Myocyte (in vitro differentiated cells): Measurements from ENCODE around the gene MCU. TPM values are rescaled to one million over a fixed set of nuclear protein-coding genes. Genes with fewer than 3 reads are reported as not detected.
A peak's percentile ranks its signal among the peaks of the same experiment; 100 is the strongest.
"Not testable (repeated sequence)": the region's sequence is repeated elsewhere in the genome, so short reads cannot be mapped to it uniquely, and the experiment has no call there.

Experiments used
- DNase-seq: peaks from one replicate; pipeline ENCODE4 v3.0.0-alpha.2; 2012; ENCODE audit warnings: low read depth
- total RNA-seq: library from RNA; depleted of rRNA; stranded (reverse); fragments of >200 nt; gene quantifications from 2 replicates; pipeline ENCODE4 v1.2.3, GENCODE V29; 2014

Gene MCU
- total RNA-seq, 1 donor from 2014 or later: 160 TPM

DNA sequence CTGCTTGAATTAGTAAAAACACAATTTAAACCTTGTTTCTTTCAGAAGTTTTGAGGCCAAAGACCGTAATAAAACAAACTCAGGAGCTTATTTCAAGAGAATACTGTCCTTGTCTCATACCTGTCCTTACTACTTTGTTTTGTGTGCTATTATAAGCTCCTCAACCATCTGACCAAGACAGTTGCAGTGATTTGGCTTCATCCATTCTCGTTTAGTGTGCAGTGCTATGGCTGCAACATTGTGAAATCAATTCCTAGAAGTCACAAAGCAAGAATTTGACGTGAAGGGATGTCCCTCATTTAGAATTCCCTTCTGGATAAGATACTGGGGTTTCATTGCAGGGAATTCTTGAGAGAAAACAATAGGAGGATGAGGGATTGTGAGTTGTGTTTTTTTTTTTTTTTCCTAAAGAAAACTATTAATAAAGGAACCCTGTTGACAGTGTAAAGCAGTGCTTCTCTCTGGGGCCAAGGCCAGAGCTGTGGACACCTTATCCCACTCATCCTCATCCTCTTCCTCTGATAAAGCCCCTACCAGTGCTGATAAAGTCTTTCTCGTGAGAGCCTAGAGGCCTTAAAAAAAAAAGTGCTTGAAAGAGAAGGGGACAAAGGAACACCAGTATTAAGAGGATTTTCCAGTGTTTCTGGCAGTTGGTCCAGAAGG, 201.3 kb downstream of the MCU start, which contains the start of gene OIT3:
Gene OIT3 (plus strand): TSS at position 604 of the 663 bp plus-strand sequence. CDS start 60 bp downstream, outside the sequence.
- no peak for DNase-seq

DNA sequence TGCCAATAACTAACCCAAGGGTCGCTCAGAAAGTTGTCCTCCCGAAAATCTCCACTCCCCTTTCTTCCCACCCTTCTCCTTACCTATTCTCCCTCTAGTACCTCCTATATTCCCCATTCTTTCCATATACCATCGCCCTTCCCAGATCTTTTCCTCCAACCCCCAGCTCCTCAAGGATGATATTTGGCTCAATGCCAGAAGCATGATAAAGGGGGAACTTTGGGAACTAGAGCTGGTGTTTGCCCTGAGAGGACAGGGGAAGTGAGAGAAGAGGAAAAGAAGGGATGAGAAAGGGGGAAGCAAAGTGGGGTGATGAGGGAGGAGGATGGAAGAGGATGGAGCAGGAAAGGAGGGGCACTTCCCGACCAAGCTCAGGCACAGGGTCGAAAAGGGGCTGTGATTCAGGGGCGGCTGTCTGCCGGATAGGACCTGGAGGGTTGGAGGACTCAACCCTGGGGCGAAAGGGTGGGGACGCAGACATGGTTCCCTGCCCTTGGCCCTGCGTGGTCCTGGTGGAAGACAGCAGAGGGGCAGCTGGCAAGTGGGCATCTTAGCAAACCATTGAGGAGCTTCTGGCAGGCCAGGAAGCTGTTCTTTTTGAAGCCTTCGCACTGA, 203.4 kb downstream of the MCU start:
- DNase-seq: no peak

DNA sequence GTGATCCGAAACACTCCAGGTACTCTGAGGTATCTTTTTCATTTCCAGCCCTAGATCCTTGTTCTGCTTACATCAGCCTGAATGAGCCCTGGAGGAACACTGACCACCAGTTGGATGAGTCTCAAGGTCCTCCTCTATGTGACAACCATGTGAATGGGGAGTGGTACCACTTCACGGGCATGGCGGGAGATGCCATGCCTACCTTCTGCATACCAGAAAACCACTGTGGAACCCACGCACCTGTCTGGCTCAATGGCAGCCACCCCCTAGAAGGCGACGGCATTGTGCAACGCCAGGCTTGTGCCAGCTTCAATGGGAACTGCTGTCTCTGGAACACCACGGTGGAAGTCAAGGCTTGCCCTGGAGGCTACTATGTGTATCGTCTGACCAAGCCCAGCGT, 206.7 kb downstream of the MCU start:
- no peak for DNase-seq

DNA sequence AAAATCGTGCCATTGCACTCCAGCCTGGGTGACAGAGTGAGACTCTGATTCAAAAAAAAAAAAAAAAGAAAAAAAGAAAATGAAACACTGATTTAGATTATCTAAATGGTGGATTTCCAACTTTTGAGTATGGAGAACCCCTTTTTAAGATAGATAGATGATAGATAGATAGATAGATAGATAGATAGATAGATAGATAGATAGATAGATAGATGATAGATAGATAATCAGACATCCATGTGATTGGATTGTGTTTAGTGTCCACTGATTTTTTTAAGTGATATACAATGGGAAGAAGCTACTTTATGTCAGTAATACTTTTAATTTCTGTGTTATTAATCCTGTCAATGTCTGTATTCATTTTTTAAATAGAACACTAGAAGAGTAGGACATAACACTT, 207.6 kb downstream of the MCU start:
- DNase-seq: no peak

DNA sequence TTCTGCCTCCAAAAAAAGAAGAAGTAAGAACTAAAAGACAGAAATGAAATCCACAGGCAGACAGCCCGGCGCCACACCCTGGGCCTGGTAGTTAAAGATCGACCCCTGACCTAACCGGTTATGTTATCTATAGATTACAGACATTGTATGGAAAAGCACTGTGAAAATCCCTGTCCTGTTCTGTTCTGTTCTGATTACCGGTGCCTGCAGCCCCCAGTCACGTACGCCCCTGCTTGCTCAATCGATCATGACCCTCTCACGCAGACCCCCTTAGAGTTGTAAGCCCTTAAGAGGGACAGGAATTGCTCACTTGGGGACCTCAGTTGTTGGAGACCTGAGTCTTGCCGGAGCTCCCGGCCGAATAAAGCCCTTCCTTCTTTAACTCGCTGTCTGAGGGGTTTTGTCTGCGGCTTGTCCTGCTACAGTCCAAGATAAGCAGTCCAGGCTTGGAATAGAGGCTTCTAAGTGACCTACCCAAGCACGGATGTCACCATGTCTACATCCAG, 212.1 kb downstream of the MCU start:
- not testable (repeated sequence) for DNase-seq

DNA sequence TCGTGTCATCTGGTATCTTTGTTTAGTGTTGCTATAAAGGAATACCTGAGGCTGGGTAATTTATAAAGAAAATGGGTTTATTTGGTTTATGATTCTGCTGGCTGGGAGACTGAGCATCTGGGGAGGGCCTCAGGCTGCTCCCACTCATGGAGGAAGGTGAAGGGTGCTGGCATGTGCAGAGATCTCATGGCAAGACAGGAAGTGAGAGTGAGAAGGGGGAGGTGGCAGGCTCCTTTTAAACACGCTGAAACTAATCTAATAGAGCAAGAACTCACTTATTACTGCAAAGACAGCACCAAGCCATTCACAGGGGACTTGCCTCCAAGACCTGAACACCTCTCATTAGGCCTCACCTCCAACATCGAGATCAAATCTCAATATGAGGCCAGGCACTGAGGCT, 212.9 kb downstream of the MCU start:
- no peak for DNase-seq

DNA sequence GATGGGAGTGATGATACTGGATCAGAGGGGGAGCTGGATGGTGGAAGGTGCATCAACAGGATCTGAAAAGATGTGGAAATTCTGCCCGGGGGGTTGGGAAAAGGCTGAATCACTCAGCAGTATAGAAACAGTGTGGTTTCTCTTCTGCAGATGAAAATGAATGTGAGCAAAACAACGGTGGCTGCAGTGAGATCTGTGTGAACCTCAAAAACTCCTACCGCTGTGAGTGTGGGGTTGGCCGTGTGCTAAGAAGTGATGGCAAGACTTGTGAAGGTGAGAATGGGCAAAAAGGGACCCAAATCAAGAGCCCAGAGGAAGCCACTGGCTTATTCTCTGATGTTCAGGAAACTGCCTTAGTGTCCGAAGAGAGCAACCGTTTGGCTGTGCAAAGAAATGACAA, 214.5 kb downstream of the MCU start:
- no peak for DNase-seq

DNA sequence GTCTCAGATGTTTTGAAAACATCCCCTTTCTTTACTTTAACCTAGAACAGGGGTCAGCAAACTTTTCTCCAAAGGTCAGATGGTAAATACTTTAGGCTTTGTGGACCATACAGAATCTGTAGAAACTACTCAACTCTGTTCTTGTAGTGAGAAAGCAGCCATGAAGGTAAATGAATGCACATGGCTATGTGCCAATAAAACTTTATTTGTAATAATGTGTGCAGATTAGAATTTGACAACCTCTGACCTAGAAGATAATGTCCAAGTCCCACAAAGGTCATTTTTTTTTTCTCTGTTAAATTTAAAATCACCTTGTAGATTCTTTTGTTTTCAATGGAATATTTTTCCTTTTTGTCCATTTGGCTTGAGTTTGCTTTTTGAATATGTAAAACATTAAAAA, 218.8 kb downstream of the MCU start:
- DNase-seq: no peak

DNA sequence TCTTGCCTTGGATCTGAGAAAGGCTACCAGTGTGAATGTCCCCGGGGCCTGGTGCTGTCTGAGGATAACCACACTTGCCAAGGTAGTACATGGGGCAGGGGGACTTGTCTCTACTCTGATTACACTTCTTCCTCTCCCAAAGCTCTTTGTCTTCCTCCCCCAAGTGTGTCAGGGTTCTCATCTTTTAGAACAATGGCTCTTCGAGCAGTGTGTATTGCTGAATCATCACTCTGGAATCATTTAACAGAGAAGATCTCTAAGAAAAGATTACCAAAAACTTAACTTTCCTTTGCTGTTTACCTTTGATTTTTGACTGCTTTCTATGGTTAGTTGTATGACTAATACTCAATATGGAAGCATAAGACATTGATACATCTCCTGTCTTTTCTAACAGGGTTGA, 219.8 kb downstream of the MCU start:
- DNase-seq: no peak

DNA sequence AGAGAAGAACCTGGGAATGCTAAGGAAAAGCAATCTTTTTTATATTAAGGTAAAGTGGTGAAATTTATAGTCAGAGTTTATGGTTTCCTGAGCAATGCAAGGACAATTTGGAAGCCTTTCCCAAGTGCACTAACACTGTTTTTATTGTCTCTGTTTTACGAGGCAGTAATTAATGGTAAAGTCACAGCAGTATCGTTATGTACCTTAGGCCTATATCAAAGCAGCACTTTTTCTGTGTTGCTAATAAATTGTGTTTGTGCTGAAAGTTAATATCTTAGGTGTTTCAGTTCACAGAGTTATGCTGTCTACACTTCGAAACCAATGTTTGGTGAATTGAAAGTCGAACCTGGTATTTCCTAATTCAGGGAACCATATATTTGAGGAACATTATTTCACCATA, 220.8 kb downstream of the MCU start:
- DNase-seq: no peak

DNA sequence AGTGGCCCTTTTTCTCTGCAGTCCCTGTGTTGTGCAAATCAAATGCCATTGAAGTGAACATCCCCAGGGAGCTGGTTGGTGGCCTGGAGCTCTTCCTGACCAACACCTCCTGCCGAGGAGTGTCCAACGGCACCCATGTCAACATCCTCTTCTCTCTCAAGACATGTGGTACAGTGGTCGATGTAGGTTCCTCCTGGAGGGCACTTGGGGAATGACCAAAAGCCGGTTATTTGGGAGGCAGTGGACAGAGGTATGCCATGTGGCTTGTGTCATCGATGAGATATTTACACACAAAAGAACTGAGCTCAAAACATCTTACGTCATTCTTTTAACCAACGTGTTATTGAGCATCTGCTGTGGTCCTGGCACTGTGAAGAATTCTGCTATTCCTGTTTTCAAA, 221.3 kb downstream of the MCU start:
- DNase-seq: no peak

DNA sequence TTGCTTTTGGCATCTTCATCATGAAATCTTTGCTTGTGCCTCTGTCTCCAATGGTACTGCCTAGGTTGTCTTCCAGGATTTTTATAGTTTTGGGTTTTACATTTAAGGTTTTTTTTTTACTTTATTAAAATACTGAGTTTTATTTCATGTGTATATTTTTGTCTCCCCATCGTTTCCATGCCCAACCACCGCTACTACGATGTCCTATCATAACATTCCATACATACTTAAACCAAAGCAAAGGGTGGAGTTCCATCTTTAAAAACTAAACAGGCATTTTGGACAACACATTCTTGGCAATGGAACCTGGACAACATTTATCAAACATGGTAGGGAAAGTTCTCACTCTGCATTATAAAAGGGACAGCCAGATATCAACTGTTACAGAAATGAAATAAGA, 225.3 kb downstream of the MCU start:
- not testable (repeated sequence) for DNase-seq

DNA sequence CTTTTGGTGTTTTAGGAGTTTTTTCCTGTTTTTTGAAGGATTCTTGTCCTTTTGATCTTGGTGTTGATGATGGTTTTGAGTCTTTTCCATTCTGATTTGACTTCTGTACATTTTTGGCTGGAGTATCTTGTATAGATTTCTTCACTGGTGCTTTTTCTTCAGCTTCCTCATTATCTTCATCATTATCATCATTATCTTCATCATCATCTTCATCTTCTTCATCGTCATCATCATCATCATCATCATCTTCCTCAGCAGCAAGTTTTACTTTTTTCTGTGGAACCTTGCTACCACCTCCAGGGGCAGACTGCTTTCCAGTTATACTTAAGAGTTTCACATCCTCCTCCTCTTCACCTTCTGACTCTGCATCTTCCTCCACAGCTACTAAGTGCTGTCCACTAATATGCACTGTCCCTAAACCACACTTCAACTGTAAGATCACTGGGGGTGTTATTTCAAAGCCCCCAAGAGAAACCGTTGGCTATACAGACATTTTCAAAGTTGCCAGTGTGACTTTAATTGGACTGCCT, 225.9 kb downstream of the MCU start:
- DNase-seq: not testable (repeated sequence)

DNA sequence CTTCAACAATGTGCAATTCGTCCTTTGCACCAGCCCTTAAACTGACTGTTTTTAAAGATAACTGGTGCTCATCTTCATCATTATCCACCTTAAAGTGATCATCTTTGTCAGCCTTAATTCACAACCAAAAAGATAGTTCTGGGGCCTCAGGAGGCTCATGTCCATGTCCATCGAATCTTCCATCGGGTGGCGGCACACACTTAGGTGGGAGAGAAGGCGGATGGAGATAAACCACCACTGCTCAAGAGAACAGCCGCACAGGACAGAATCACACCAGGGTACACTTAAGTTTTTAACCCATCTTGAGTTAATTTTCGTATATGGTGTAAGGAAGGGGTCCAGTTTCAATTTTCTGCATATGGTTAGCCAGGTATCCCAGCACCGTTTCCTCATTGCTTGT, 226.4 kb downstream of the MCU start:
- no peak for DNase-seq

DNA sequence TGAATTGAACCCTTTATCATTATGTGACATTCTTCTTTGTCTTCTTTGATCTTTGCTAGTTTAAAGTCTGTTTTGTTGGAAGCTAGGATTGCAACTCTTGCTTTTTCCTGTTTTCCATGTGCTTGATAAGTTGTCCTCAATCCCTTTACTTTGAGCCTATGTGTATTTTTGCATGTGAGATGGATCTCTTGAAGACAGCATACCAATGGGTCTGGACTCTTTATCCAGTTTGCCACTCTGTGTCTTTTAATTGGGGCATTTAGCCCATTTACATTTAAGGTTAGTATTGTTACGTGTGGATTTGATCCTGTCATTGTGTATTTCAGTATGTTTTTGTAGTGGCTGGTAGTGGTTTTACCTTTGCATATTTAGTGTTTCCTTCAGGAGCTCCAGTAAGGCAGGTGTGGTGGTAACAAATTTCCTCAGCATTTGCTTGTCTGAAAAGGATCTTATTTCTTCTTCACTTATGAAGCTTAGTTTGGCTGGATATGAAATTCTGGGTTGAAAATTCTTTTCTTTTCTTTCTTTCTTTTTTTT, 229.3 kb downstream of the MCU start:
- DNase-seq: not testable (repeated sequence)

DNA sequence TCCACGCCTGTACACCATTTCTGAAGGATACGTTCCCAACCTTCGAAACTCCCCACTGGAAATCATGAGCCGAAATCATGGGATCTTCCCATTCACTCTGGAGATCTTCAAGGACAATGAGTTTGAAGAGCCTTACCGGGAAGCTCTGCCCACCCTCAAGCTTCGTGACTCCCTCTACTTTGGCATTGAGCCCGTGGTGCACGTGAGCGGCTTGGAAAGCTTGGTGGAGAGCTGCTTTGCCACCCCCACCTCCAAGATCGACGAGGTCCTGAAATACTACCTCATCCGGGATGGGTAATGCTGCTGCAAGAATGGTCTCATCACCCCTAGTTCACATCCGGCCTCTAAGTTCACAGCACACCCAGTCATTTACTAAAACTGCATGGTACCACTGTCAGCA, 232.4 kb downstream of the MCU start:
- no peak for DNase-seq

DNA sequence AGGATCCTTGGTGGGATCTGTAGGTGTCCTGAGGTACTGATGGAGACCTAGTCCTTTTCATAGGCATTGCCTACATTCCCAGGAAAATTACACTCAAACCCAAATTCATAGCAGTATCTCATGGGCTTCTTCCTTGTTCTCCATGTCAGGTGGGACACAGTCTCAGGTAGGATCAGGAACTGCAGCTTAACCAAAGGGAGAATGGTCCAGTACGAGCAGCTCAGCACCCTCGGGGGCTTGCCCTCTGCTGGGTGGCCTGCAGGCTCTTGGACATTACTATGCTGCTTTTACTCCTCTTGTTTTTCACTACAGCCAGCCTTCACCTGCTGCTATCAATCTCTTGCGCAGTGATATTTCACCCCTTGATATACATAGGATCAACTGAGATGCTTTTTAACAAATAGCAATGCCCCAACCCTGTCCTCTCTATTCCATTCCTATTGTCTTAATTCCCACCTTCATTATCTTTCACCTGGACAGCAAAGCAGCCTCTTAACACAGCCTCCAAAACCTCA, 234.1 kb downstream of the MCU start:
- no peak for DNase-seq

DNA sequence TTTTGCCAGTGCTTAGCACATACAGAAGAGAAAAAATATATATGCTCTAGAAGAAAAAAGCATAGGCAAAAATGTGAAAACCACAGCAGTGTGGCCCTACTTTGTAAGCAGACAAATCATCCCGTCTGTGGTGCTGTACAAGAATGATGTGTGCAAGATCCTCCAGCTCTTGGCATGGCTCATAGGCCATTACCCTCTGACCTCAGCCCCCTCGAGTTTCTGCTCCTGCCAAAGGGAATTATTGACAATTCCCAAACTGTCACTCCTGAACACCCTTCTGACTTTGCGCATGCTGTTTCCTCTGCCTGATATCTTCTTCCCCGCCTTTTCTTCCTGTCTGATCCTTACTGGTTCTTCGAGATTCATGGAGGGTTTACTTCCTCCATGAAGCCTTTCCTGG, 235.5 kb downstream of the MCU start:
- no peak for DNase-seq

DNA sequence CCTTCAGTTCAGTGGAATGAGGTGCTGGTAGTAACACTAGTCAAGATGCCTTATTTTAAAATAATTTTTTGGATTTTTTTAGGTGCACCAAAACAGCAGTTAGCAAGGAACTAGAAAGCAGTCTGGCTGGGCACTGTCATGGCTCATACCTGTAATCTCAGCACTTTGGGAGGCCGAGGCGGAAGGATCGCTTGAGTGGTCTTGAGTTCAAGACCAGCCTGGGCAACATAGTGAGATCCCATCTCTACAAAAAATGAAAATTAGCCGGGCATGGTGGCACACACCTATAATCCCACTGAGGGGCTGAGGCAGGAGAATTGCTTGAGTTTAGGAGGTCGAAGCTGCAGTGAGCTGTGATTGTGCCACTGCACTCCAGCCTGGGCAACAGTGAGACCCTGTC, 236.9 kb downstream of the MCU start:
- DNase-seq: no peak

DNA sequence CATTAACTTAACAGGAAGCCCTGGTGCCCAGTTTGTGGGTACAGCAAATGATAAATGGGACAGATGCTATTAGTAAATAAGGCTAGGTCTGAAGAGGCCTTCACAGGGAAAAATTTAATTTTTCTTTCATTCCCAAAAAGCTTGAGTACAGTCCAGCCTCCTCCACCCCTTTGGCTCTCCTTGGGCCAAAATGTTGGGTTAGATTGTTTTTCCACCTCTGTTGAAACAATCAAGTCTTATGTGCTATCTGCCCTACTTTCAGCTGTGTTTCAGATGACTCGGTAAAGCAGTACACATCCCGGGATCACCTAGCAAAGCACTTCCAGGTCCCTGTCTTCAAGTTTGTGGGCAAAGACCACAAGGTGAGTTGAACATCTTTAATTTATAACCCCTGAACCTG, 238.3 kb downstream of the MCU start:
- no peak for DNase-seq

DNA sequence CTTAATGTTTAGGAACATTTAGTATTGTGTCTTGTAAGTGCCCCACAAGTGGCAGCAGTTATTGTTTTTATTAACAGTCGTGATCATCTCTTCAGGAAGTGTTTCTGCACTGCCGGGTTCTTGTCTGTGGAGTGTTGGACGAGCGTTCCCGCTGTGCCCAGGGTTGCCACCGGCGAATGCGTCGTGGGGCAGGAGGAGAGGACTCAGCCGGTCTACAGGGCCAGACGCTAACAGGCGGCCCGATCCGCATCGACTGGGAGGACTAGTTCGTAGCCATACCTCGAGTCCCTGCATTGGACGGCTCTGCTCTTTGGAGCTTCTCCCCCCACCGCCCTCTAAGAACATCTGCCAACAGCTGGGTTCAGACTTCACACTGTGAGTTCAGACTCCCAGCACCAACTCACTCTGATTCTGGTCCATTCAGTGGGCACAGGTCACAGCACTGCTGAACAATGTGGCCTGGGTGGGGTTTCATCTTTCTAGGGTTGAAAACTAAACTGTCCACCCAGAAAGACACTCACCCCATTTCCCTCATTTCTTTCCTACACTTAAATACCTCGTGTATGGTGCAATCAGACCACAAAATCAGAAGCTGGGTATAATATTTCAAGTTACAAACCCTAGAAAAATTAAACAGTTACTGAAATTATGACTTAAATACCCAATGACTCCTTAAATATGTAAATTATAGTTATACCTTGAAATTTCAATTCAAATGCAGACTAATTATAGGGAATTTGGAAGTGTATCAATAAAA, 240.5 kb downstream of the MCU start:
- DNase-seq: peak; percentile 17

DNA sequence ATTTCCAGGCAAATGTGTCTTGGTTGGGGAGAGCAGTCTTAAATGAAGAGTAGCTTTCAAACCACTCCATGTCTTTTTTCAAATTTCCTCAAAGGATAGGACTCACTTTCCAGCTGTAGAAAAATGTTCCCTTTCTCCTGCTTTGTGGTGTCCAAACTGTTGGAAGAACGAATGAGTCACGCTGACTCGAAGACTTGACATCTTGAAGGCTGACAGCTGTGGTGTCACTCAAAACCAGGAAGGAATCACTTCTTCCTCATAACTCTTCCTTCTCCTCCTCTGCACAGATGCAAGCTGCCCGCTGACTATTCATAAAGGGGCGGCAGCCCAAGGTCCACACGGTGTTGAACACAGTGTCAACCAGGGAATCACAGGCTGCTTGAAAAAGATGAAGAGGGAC, 243.4 kb downstream of the MCU start:
- DNase-seq: peak; percentile 96
